Liver (tissue), 9 donors: ENCODE results near the gene CKAP5. TPM values are rescaled to one million over a fixed set of nuclear protein-coding genes. Genes with fewer than 3 reads are reported as not detected.
A peak's percentile ranks its signal among the peaks of the same experiment; 100 is the strongest.
"Not testable (repeated sequence)": the region's sequence is repeated elsewhere in the genome, so short reads cannot be mapped to it uniquely, and the experiment has no call there.

ENCODE experiments used
- DNase-seq: peaks from one replicate; pipeline ENCODE4 v3.0.0-alpha.2; 2017; ENCODE audit warnings: low spot score
- H3K27ac ChIP-seq, 2 donors: one replicate each; pipeline ENCODE4 v1.7.0; 2013; ENCODE audit warnings: inconsistent platforms in 2 of 2, low read length in 2 of 2, control low read depth in 1 of 2, low read depth in 1 of 2, mild to moderate bottlenecking in 1 of 2
- H3K27me3 ChIP-seq, 4 donors: one replicate each; pipeline versions ENCODE4 v1.6.1 to v1.7.0; 2013; ENCODE audit warnings: low read length in 3 of 4, inconsistent platforms in 1 of 4, mild to moderate bottlenecking in 1 of 4, moderate library complexity in 1 of 4; ENCODE audit not compliant: control insufficient read depth in 4 of 4, insufficient read depth in 4 of 4
- H3K36me3 ChIP-seq, 4 donors: one replicate each; pipeline versions ENCODE4 v1.6.1 to v1.7.0; 2013; ENCODE audit warnings: low read length in 3 of 4, mild to moderate bottlenecking in 3 of 4, low read depth in 1 of 4, moderate library complexity in 1 of 4; ENCODE audit not compliant: control insufficient read depth in 4 of 4, insufficient read depth in 3 of 4
- H3K4me1 ChIP-seq, 4 donors: one replicate each; pipeline versions ENCODE4 v1.6.1 to v1.7.0; 2013; ENCODE audit warnings: low read length in 3 of 4, mild to moderate bottlenecking in 3 of 4, moderate library complexity in 1 of 4; ENCODE audit not compliant: control insufficient read depth in 4 of 4, insufficient read depth in 4 of 4
- H3K4me3 ChIP-seq, 3 donors: one replicate each; pipeline versions ENCODE4 v1.6.1 to v1.7.0; 2013; ENCODE audit warnings: low read length in 3 of 3, control low read depth in 1 of 3, low read depth in 1 of 3, mild to moderate bottlenecking in 1 of 3
- H3K9ac ChIP-seq, 2 donors: one replicate each; pipeline ENCODE4 v1.7.0; 2013; ENCODE audit warnings: low read length in 2 of 2, mild to moderate bottlenecking in 2 of 2, moderate library complexity in 2 of 2, control low read depth in 1 of 2, low read depth in 1 of 2
- H3K9me3 ChIP-seq, 4 donors: one replicate each; pipeline versions ENCODE4 v1.6.1 to v1.7.0; 2013; ENCODE audit warnings: low read length in 3 of 4; ENCODE audit not compliant: control insufficient read depth in 4 of 4
- ATF3 ChIP-seq: IDR thresholded peaks from 2 replicates; pipeline ENCODE4 v1.6.1; 2016; ENCODE audit warnings: antibody characterized with exemption
- EGR1 ChIP-seq, 2 donors: IDR thresholded peaks; 2 replicates each; pipeline ENCODE4 v1.6.1; 2016 to 2018; ENCODE audit warnings: antibody characterized with exemption in 2 of 2, low read depth in 2 of 2
- FOXA1 ChIP-seq: IDR thresholded peaks from 2 replicates; pipeline ENCODE4 v1.6.1; 2016; ENCODE audit warnings: antibody characterized with exemption
- FOXA2 ChIP-seq: IDR thresholded peaks from 2 replicates; pipeline ENCODE4 v1.6.1; 2016; ENCODE audit warnings: antibody characterized with exemption
- GABPA ChIP-seq, 2 donors: IDR thresholded peaks in 1 of 2; conservative IDR thresholded peaks in 1 of 2; 2 replicates each; pipeline ENCODE4 v1.6.1; 2016; ENCODE audit warnings: antibody characterized with exemption in 2 of 2, mild to moderate bottlenecking in 1 of 2, moderate library complexity in 1 of 2
- HNF4A ChIP-seq, 2 donors: conservative IDR thresholded peaks; 2 replicates each; pipeline ENCODE4 v1.6.1; 2016; ENCODE audit warnings: antibody characterized with exemption in 2 of 2, mild to moderate bottlenecking in 2 of 2
- HNF4G ChIP-seq: IDR thresholded peaks from 2 replicates; pipeline ENCODE4 v1.6.1; 2016; ENCODE audit warnings: antibody characterized with exemption
- JUND ChIP-seq, 2 donors: IDR thresholded peaks; 2 replicates each; pipeline ENCODE4 v1.6.1; 2016; ENCODE audit warnings: antibody characterized with exemption in 2 of 2
- NR2F2 ChIP-seq: IDR thresholded peaks from 2 replicates; pipeline ENCODE4 v1.6.1; 2016; ENCODE audit warnings: antibody characterized with exemption
- RAD21 ChIP-seq, 2 donors: IDR thresholded peaks; 2 replicates each; pipeline ENCODE4 v1.6.1; 2016; ENCODE audit warnings: antibody characterized with exemption in 2 of 2, mild to moderate bottlenecking in 2 of 2
- RXRA ChIP-seq, 2 donors: IDR thresholded peaks; 2 replicates each; pipeline ENCODE4 v1.6.1; 2017 to 2018; ENCODE audit warnings: antibody characterized with exemption in 2 of 2, mild to moderate bottlenecking in 1 of 2
- SP1 ChIP-seq: IDR thresholded peaks from 2 replicates; pipeline ENCODE4 v1.6.1; 2018; ENCODE audit warnings: antibody characterized with exemption, mild to moderate bottlenecking
- TAF1 ChIP-seq: conservative IDR thresholded peaks from 2 replicates; pipeline ENCODE4 v1.6.1; 2016; ENCODE audit warnings: antibody characterized with exemption, mild to moderate bottlenecking
- YY1 ChIP-seq: IDR thresholded peaks from 2 replicates; pipeline ENCODE4 v1.6.1; 2016; ENCODE audit warnings: antibody characterized with exemption, mild to moderate bottlenecking
- ZBTB33 ChIP-seq: IDR thresholded peaks from 2 replicates; pipeline ENCODE4 v1.6.1; 2016; ENCODE audit warnings: antibody characterized with exemption
- WGBS: extraction: QIAGEN DNeasy Blood & Tissue Kit; methylation state at CpG from one replicate; pipeline ENCODE4 v1.1.7; 2013; 5-methylcytosine and 5-hydroxymethylcytosine counted together
- polyA plus RNA-seq, 2 donors: library from polyadenylated mRNA; stranded (reverse) in 1 of 2; unstranded in 1 of 2; fragments of 200-250 nt in 1 of 2; fragments of >200 nt in 1 of 2; fragmentation: Nextera tagmentation in 1 of 2; extraction: Ambion mirVana in 1 of 2; gene quantifications; one replicate each; pipeline versions ENCODE4 v1.2.1 to v1.2.3, GENCODE V29; 2013 to 2015
- total RNA-seq, 2 donors: library from RNA; depleted of rRNA; stranded (reverse); fragments of >200 nt; gene quantifications; one replicate each; pipeline ENCODE4 v1.2.3, GENCODE V29; 2014
- TF ChIP-seq, protein P1 (sequence below): fragments of 150-350 bp; IDR thresholded peaks from 2 replicates; pipeline ENCODE4 v1.5.1; 2017; ENCODE audit warnings: improper control_type of control experiment, low read depth, low read length; ENCODE audit not compliant: missing input control
- TF ChIP-seq, protein P2 (sequence below): IDR thresholded peaks from 2 replicates; pipeline ENCODE4 v1.6.1; 2016; ENCODE audit warnings: antibody characterized with exemption
- TF ChIP-seq, protein P3 (sequence below): IDR thresholded peaks from 2 replicates; pipeline ENCODE4 v1.6.1; 2016; ENCODE audit warnings: antibody characterized with exemption, mild to moderate bottlenecking
- donor health status: healthy.
- donor health status: healthy.
- donor health status: healthy.
- donor health status: healthy.
- donor health status: healthy.

CKAP5 gene
- total and polyA plus RNA-seq, 4 donors: 6.1 to 70.4 (median 15.4) TPM

GRCh38 chr11:46718155-46719019 lies 127.7 kb downstream of the CKAP5 start:
- H3K9ac ChIP-seq: no peak overlapping the region
- WGBS: 30% methylated on average over 11 of the region's 11 CpGs
- H3K27ac ChIP-seq: peak overlapping the region; percentile 84 to 99
- no peaks in the 10 kb centered on the region for H3K9me3 ChIP-seq
- H3K4me3 ChIP-seq: peak overlapping the region in 2 of 3 donors; percentile 15 to 69
- H3K36me3 ChIP-seq: peaks cover 0 to 8% (median under 1%) of the 10 kb centered on the region in 4 donors
- TF ChIP-seq, protein P1, sequence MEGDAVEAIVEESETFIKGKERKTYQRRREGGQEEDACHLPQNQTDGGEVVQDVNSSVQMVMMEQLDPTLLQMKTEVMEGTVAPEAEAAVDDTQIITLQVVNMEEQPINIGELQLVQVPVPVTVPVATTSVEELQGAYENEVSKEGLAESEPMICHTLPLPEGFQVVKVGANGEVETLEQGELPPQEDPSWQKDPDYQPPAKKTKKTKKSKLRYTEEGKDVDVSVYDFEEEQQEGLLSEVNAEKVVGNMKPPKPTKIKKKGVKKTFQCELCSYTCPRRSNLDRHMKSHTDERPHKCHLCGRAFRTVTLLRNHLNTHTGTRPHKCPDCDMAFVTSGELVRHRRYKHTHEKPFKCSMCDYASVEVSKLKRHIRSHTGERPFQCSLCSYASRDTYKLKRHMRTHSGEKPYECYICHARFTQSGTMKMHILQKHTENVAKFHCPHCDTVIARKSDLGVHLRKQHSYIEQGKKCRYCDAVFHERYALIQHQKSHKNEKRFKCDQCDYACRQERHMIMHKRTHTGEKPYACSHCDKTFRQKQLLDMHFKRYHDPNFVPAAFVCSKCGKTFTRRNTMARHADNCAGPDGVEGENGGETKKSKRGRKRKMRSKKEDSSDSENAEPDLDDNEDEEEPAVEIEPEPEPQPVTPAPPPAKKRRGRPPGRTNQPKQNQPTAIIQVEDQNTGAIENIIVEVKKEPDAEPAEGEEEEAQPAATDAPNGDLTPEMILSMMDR: no peak
- peak; percentile 96 to 97 for TF ChIP-seq RXRA (IDR thresholded peaks at IDR 0.05)
- TF ChIP-seq ZBTB33: peak; percentile 86
- TF ChIP-seq RAD21 (IDR thresholded peaks at IDR 0.05): peak; percentile 32 to 64
- TF ChIP-seq ATF3: no peak
- TF ChIP-seq, protein P2, sequence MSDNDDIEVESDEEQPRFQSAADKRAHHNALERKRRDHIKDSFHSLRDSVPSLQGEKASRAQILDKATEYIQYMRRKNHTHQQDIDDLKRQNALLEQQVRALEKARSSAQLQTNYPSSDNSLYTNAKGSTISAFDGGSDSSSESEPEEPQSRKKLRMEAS: peak; percentile 89
- peak in 1 of 2 donors; percentile 87 for TF ChIP-seq JUND (IDR thresholded peaks at IDR 0.05)
- peak; percentile 54 to 82 for TF ChIP-seq GABPA (IDR thresholded peaks at IDR 0.05 in 1 of 2, conservative IDR thresholded peaks at IDR 0.05 in 1 of 2)
- TF ChIP-seq SP1: peak; percentile 97
- peak; percentile 87 for TF ChIP-seq FOXA1
- peak; percentile 92 to 95 for TF ChIP-seq HNF4A (conservative IDR thresholded peaks at IDR 0.05)
- peak; percentile 72 for TF ChIP-seq NR2F2
- no peak for TF ChIP-seq TAF1
- TF ChIP-seq, protein P3, sequence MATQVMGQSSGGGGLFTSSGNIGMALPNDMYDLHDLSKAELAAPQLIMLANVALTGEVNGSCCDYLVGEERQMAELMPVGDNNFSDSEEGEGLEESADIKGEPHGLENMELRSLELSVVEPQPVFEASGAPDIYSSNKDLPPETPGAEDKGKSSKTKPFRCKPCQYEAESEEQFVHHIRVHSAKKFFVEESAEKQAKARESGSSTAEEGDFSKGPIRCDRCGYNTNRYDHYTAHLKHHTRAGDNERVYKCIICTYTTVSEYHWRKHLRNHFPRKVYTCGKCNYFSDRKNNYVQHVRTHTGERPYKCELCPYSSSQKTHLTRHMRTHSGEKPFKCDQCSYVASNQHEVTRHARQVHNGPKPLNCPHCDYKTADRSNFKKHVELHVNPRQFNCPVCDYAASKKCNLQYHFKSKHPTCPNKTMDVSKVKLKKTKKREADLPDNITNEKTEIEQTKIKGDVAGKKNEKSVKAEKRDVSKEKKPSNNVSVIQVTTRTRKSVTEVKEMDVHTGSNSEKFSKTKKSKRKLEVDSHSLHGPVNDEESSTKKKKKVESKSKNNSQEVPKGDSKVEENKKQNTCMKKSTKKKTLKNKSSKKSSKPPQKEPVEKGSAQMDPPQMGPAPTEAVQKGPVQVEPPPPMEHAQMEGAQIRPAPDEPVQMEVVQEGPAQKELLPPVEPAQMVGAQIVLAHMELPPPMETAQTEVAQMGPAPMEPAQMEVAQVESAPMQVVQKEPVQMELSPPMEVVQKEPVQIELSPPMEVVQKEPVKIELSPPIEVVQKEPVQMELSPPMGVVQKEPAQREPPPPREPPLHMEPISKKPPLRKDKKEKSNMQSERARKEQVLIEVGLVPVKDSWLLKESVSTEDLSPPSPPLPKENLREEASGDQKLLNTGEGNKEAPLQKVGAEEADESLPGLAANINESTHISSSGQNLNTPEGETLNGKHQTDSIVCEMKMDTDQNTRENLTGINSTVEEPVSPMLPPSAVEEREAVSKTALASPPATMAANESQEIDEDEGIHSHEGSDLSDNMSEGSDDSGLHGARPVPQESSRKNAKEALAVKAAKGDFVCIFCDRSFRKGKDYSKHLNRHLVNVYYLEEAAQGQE: peak; percentile 83
- peak; percentile 24 to 67 for TF ChIP-seq EGR1 (IDR thresholded peaks at IDR 0.05; ENCODE audit: low read depth in 2 of 2)
- TF ChIP-seq HNF4G: peak; percentile 80
- peak; percentile 75 for TF ChIP-seq YY1
- TF ChIP-seq FOXA2: peak; percentile 79
- peaks cover 8 to 38% (median 26%) of the 10 kb centered on the region in 4 donors for H3K4me1 ChIP-seq
- DNase-seq: peak; percentile 65
- no peaks in the 10 kb centered on the region for H3K27me3 ChIP-seq

DNA sequence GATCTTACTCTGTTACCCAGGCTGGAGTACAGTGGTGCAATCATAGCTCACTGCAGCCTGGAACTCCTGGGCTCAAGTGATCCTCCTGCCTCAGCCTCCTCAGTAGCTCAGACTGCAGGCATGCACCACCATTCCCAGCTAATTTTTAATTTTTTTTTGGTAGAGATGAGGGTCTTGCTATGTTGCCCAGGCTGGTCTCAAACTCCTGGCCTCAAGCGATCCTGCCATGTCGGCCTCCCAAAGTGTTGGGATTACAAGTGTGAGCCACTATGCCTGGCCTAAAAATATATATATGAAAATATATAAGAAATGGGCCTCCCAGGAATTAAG lies 128.3 kb downstream of the CKAP5 start:
- WGBS: 71% methylated on average over 2 of the region's 2 CpGs
- H3K27ac ChIP-seq: peak overlapping the region; percentile 84 to 99
- H3K4me1 ChIP-seq: peaks cover 5 to 32% (median 20%) of the 10 kb centered on the region in 4 donors
- not testable (repeated sequence) for DNase-seq, H3K27me3 ChIP-seq, H3K36me3 ChIP-seq, H3K9ac ChIP-seq, H3K9me3 ChIP-seq, H3K4me3 ChIP-seq
